HepG2 (cell line): ENCODE results near the gene MED15. TPM values are rescaled to one million over a fixed set of nuclear protein-coding genes. Genes with fewer than 3 reads are reported as not detected.

Experiments
- CENPX ChIP-seq: sonication (generic); formaldehyde crosslinking; IDR thresholded peaks from 2 replicates; pipeline ENCODE4 v1.9.0; 2021; ENCODE audit warnings: mild to moderate bottlenecking, missing genetic modification reagents, moderate library complexity
- EHMT2 ChIP-seq: fragments of 200-600 bp; sonication (generic); IDR thresholded peaks from 2 replicates; pipeline ENCODE4 v1.7.0; 2017; ENCODE audit warnings: antibody characterized with exemption, low read depth, low read length, borderline replicate concordance
- GLI4 ChIP-seq: sonication (generic); formaldehyde crosslinking; IDR thresholded peaks from 2 replicates; pipeline ENCODE4 v1.5.1; 2020; ENCODE audit warnings: missing genetic modification reagents, mild to moderate bottlenecking, moderate library complexity, borderline replicate concordance
- MLLT10 ChIP-seq: sonication (generic); formaldehyde crosslinking; IDR thresholded peaks from 2 replicates; pipeline ENCODE4 v1.4.0; 2020; ENCODE audit warnings: missing genetic modification reagents
- NCOA2 ChIP-seq: sonication (generic); formaldehyde crosslinking; IDR thresholded peaks from 2 replicates; pipeline ENCODE4 v1.8.0; 2022; ENCODE audit warnings: inconsistent platforms
- PAXIP1 ChIP-seq: sonication (generic); formaldehyde crosslinking; conservative IDR thresholded peaks from 2 replicates; pipeline ENCODE4 v1.4.0; 2020; ENCODE audit warnings: mild to moderate bottlenecking, missing genetic modification reagents, moderate library complexity
- PCBP2 ChIP-seq: fragments of 200-400 bp; formaldehyde crosslinking; optimal IDR thresholded peaks from 2 replicates; pipeline ENCODE3; 2018; ENCODE audit warnings: low read length, low read depth; ENCODE audit not compliant: poor library complexity, severe bottlenecking
- PHF5A ChIP-seq: IDR thresholded peaks from one replicate; pipeline ENCODE4 v1.6.1; 2018; ENCODE audit warnings: low read depth, missing genetic modification reagents; ENCODE audit not compliant: unreplicated experiment
- TOPORS ChIP-seq: sonication (generic); formaldehyde crosslinking; IDR thresholded peaks from 2 replicates; pipeline ENCODE4 v1.8.0; 2023; ENCODE audit warnings: mild to moderate bottlenecking, missing genetic modification reagents
- ZBTB7B ChIP-seq: sonication (generic); formaldehyde crosslinking; IDR thresholded peaks from 2 replicates; pipeline ENCODE4 v1.4.0; 2020; ENCODE audit warnings: missing genetic modification reagents
- ZFP62 ChIP-seq: sonication (generic); formaldehyde crosslinking; IDR thresholded peaks from 2 replicates; pipeline ENCODE4 v1.4.0; 2020; ENCODE audit warnings: missing genetic modification reagents
- ZNF547 ChIP-seq: sonication (generic); formaldehyde crosslinking; IDR thresholded peaks from 2 replicates; pipeline ENCODE4 v1.5.1; 2020; ENCODE audit warnings: mild to moderate bottlenecking, missing genetic modification reagents
- ZNF558 ChIP-seq: sonication (generic); formaldehyde crosslinking; IDR thresholded peaks from 2 replicates; pipeline ENCODE4 v1.9.0; 2022; ENCODE audit warnings: mild to moderate bottlenecking, missing genetic modification reagents, borderline replicate concordance
- ZNF737 ChIP-seq: sonication (generic); formaldehyde crosslinking; IDR thresholded peaks from 2 replicates; pipeline ENCODE4 v1.5.0; 2020; ENCODE audit warnings: missing genetic modification reagents, mild to moderate bottlenecking, borderline replicate concordance
- ZSCAN9 ChIP-seq: IDR thresholded peaks from 2 replicates; pipeline ENCODE4 v1.6.1; 2016; ENCODE audit warnings: borderline replicate concordance
- polyA plus RNA-seq, 8 experiments: library from polyadenylated mRNA; depleted of rRNA in 3 of 8; stranded (reverse) in 7 of 8; unstranded in 1 of 8; fragments of >200 nt; fragmentation: Illumina TruSeq in 4 of 8; extraction: Trizol in 4 of 8; gene quantifications; 2 replicates each; pipeline versions ENCODE4 v1.2.1 to v1.2.3, GENCODE V29; 2011 to 2016; ENCODE audit warnings: low read depth in 4 of 8, missing spikeins in 1 of 8, mixed read lengths in 1 of 8; ENCODE audit not compliant: insufficient read depth in 1 of 8
- total RNA-seq, 5 experiments: library from RNA; depleted of rRNA; stranded (reverse); fragments of >200 nt; fragmentation: Illumina TruSeq; extraction: Trizol; gene quantifications; 2 replicates each; pipeline ENCODE4 v1.2.3, GENCODE V29; 2016; ENCODE audit warnings: low read depth in 1 of 5
- TF ChIP-seq, protein P1 (sequence below): fragments of 450-650 bp; IDR thresholded peaks from 2 replicates; pipeline ENCODE4 v1.6.1; 2016
- TF ChIP-seq, protein P2 (sequence below): IDR thresholded peaks from 2 replicates; pipeline ENCODE4 v1.6.1; 2016; ENCODE audit warnings: missing compliant biosample characterization, missing genetic modification reagents, borderline replicate concordance
- TF ChIP-seq, protein P3 (sequence below): sonication (generic); formaldehyde crosslinking; IDR thresholded peaks from 2 replicates; pipeline ENCODE4 v1.8.0; 2022; ENCODE audit warnings: mild to moderate bottlenecking, missing genetic modification reagents; ENCODE audit not compliant: insufficient replicate concordance
- TF ChIP-seq, protein P4 (sequence below): sonication (generic); formaldehyde crosslinking; IDR thresholded peaks from 2 replicates; pipeline ENCODE4 v1.9.0; 2022; ENCODE audit warnings: missing genetic modification reagents, mild to moderate bottlenecking, borderline replicate concordance

The MED15 gene
- total and polyA plus RNA-seq, 2 of the 13 experiments (the other 11 are each of a cell fraction or from before 2014, with no cell fraction given), result 14.3 to 27.0 TPM

DNA sequence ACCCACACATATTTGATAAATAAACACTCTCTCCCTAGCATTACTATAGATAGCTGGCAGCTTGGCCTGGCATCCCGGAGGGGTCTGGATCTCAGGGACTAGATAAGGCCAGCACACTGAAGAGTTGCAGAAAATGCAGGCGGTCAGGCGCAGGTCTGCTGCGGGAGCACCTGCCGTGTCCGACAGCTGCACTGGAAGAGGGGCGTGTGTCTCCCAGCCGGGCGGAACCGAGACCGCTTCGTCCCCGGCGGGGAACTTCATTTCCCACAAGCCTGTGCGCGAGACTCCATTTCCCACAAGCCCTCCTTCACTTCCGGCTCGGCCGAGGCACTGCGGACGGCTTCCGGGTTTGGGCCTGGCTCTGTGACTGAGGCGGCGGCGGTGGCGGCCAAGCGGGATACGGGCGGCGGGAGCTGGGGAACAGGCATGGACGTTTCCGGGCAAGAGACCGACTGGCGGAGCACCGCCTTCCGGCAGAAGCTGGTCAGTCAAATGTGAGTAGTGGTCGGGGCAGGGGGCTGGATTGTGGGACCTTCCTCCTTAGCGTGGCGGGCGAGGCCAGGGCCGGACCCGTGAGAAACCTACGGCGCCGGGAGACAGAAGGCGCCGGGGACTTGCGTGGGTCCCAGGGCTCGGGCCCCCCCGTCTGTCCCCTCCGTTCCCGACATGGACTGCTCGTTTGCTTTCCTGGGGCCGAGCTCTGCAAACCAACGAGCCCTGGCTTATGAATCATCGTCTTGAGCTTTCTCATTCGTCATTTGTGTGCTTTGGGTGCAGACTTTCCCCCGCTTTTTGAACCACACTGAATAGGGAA, at the start of gene MED15 (continued):
- peak; percentile 58 for TF ChIP-seq NCOA2 (CRISPR knock-in tag)
- TF ChIP-seq, protein P1, sequence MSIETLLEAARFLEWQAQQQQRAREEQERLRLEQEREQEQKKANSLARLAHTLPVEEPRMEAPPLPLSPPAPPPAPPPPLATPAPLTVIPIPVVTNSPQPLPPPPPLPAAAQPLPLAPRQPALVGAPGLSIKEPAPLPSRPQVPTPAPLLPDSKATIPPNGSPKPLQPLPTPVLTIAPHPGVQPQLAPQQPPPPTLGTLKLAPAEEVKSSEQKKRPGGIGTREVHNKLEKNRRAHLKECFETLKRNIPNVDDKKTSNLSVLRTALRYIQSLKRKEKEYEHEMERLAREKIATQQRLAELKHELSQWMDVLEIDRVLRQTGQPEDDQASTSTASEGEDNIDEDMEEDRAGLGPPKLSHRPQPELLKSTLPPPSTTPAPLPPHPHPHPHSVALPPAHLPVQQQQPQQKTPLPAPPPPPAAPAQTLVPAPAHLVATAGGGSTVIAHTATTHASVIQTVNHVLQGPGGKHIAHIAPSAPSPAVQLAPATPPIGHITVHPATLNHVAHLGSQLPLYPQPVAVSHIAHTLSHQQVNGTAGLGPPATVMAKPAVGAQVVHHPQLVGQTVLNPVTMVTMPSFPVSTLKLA, result no peak
- 0 out of 2 replicates have a peak, but pooled peaks have one; percentile 32 for TF ChIP-seq ZBTB7B (CRISPR knock-in tag)
- TF ChIP-seq, protein P2, sequence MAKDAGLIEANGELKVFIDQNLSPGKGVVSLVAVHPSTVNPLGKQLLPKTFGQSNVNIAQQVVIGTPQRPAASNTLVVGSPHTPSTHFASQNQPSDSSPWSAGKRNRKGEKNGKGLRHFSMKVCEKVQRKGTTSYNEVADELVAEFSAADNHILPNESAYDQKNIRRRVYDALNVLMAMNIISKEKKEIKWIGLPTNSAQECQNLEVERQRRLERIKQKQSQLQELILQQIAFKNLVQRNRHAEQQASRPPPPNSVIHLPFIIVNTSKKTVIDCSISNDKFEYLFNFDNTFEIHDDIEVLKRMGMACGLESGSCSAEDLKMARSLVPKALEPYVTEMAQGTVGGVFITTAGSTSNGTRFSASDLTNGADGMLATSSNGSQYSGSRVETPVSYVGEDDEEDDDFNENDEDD (CRISPR knock-in tag), result peak; percentile 48; the same call in 1 of the 2 replicates
- peak; percentile 89; the same call in 1 of the 2 replicates for TF ChIP-seq ZNF558 (CRISPR knock-in tag)
- TF ChIP-seq ZSCAN9 (CRISPR knock-in tag), result peak; percentile 86
- TF ChIP-seq ZNF737 (CRISPR knock-in tag), result no peak; the same call in 1 of the 2 replicates
- TF ChIP-seq, protein P3, sequence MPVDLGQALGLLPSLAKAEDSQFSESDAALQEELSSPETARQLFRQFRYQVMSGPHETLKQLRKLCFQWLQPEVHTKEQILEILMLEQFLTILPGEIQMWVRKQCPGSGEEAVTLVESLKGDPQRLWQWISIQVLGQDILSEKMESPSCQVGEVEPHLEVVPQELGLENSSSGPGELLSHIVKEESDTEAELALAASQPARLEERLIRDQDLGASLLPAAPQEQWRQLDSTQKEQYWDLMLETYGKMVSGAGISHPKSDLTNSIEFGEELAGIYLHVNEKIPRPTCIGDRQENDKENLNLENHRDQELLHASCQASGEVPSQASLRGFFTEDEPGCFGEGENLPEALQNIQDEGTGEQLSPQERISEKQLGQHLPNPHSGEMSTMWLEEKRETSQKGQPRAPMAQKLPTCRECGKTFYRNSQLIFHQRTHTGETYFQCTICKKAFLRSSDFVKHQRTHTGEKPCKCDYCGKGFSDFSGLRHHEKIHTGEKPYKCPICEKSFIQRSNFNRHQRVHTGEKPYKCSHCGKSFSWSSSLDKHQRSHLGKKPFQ (CRISPR knock-in tag), result peak; percentile 62
- peak; percentile 89; the same call in 1 of the 2 replicates for TF ChIP-seq ZFP62 (CRISPR knock-in tag)
- TF ChIP-seq MLLT10 (CRISPR knock-in tag), result no peak
- TF ChIP-seq CENPX, result no peak
- TF ChIP-seq TOPORS, result no peak
- TF ChIP-seq ZNF547, result peak; percentile 58; the same call in 1 of the 2 replicates
- TF ChIP-seq EHMT2, result no peak
- TF ChIP-seq PHF5A, result peak; percentile 40
- peak; percentile 28; the same call in 1 of the 2 replicates for TF ChIP-seq PAXIP1 (CRISPR knock-in tag)
- TF ChIP-seq, protein P4, sequence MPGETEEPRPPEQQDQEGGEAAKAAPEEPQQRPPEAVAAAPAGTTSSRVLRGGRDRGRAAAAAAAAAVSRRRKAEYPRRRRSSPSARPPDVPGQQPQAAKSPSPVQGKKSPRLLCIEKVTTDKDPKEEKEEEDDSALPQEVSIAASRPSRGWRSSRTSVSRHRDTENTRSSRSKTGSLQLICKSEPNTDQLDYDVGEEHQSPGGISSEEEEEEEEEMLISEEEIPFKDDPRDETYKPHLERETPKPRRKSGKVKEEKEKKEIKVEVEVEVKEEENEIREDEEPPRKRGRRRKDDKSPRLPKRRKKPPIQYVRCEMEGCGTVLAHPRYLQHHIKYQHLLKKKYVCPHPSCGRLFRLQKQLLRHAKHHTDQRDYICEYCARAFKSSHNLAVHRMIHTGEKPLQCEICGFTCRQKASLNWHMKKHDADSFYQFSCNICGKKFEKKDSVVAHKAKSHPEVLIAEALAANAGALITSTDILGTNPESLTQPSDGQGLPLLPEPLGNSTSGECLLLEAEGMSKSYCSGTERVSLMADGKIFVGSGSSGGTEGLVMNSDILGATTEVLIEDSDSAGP, result peak; percentile 91
- TF ChIP-seq PCBP2, result no peak
- no peak for TF ChIP-seq GLI4 (CRISPR knock-in tag)
